Right ventricle myocardium superior (tissue), 1 donor: ENCODE data around the gene USP31. TPM values are rescaled to one million over a fixed set of nuclear protein-coding genes. Genes with fewer than 3 reads are reported as not detected.

Experiments
- ATAC-seq: fragments of 200-7000 bp; cut with Tn5 transposase; one replicate; pipeline ENCODE4 v1.9.1; 2020; ENCODE audit warnings: mild to moderate bottlenecking; ENCODE audit not compliant: poor library complexity
- DNase-seq: peaks from one replicate; pipeline ENCODE4 v3.0.0-alpha.2; 2020
- intact Hi-C: fragments of 100-400 bp; cut with DNase I; formaldehyde crosslinking; loops from one replicate; pipeline ENCODE4 v1.11.2; 2022
- total RNA-seq: library from RNA; stranded (reverse); fragmentation: NEBNext Ultra II Directional; extraction: Animal tissue kit (Norgen Biotek cat#: 25700); gene quantifications from one replicate; pipeline ENCODE4 v1.2.1, GENCODE V29; 2021
- donor health status: DM: no; HTN: yes; CAD: no; lungs with severe emphysema.

USP31 gene
- total RNA-seq, 1 donor from 2014 or later, result 25.7 TPM

DNA sequence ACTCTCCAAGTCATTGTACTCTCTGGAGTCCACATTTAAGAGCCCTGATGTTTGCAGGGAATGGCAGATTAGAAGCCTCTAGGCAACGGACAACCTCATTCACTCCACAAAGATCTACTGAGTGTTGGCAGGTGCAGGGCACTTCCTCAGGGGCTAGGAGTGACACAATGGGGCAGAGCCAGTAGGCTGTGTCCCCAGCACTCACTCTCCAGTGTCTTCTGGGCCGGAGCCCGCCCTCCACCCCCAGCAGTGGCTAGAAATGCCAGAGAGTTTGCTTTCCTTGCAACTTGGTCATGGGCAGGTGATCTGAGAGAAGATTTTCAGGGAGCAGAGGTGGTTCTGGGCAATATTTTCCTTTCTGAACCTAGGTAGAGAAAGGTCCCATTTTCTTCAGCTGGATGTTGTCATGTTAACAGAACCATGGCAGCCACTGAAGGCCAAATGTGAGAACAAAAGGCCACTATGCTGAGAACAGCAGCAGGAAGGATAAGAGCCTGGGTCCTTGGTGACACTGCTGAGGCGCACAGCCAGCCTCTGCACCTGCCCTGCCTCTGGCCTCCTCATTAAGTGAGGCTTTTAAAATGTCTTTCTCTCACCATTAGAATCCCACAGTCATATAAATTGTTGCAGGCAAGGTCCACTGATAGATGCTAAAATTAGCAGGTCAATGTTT, 96.2 kb downstream of the USP31 start:
- intact Hi-C loops, result no loop called here
- DNase-seq (no peak), ATAC-seq (no peak)

DNA sequence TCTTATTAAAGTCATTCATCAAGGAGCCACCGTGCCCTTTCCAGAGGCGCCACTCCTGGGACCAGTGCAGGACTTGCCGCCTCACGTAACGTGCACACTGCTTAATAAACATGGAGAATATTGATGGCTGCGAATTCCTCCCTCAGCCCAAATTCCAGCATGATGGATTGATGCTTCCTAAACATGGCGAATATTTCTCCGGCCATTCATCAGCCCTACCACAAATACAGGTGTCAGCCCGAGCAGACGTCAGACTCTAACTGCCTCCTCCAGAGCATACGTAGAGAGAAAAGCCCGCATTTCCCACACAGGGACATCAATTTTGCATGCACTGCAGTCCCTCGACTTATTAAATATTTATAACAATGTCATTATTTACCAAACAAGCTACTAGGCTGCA, 97.0 kb downstream of the USP31 start:
- ATAC-seq (no peak), DNase-seq (no peak)
- intact Hi-C loops, result no loop called here

DNA sequence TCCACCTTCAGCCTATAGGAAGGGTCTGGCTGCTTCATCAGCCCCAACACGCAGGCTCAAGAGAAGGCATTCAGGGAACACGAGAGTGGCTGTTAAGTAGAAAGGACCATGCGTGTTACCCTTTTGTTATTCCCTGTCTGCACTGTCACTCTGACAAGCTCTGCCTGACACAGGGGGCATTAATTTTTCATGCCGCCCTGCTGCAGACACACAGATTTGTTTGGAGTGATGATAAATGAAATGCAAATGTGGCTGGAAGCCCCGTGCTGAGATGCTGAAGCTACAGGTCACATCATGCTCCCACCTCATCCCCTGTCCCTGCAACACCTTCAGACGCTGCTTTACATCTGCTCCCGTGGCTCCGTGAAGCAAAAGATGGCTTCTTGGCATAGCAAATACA, 97.7 kb downstream of the USP31 start:
- ATAC-seq (no peak), DNase-seq (no peak)
- intact Hi-C loops, result no loop called here

GRCh38 chr16:23048164-23048563, 101.1 kb downstream of the USP31 start:
- ATAC-seq (no peak), DNase-seq (no peak)
- intact Hi-C loops, result no loop called here

DNA sequence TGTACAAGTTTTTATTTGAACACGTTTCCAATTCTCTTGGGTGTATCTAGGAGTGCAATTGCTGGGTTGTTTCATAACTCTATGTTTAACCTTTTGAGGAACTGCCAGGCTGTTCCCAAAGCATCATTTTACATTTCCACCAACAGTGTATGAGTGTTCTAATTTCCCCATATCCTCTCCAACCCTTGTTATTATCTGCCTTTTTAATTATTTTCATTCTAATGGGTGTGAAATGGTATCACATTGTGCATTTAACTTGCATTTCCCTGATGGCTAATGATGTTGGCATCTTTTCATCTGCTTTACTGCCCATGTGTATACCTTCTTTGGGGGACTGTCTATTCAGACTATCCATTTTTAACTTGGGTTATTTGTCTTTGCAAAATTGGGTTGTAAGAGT, 104.2 kb downstream of the USP31 start:
- ATAC-seq (no peak), DNase-seq (no peak)
- intact Hi-C loops, result no loop called here

GRCh38 chr16:23040246-23040645, 109.0 kb downstream of the USP31 start:
- DNase-seq, result no peak
- intact Hi-C loops, result no loop called here
- no peak for ATAC-seq

GRCh38 chr16:23039118-23039517, 110.1 kb downstream of the USP31 start:
- intact Hi-C loops, result no loop called here
- DNase-seq (no peak), ATAC-seq (no peak)

- DNase-seq (no peak), ATAC-seq (no peak)
- intact Hi-C loops, result no loop called here
These were observed 114.0 kb downstream of the USP31 start for GRCh38 chr16:23035240-23035639.

DNA sequence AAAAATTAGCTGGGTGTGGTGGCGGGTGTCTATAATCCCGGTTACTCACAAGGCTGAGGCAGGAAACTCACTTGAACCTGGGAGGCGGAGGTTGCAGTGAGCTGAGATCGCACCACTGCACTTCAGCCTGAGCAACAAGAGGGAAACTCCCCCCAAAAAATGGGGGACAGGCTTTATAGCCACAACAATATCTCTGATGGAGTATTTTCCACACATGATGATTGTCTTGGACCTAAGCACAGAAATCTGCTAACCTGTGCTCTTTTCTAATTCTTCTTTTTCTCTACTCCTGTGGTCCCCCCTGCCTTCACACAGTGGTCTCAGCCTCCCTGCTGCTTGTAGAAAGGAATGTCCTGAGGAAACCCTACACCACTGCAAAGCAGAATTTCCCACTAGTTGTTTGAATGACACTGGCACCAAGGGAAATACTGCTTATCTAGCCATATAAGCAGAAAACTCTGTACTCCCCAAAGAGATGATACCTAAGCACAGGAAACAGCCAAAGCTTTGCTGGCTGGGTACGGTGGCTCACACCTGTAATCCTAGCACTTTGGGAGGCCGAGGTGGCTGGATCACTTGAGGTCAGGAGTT, 117.6 kb downstream of the USP31 start:
- no peak for ATAC-seq
- no peak for DNase-seq
- intact Hi-C loops, result no loop called here

DNA sequence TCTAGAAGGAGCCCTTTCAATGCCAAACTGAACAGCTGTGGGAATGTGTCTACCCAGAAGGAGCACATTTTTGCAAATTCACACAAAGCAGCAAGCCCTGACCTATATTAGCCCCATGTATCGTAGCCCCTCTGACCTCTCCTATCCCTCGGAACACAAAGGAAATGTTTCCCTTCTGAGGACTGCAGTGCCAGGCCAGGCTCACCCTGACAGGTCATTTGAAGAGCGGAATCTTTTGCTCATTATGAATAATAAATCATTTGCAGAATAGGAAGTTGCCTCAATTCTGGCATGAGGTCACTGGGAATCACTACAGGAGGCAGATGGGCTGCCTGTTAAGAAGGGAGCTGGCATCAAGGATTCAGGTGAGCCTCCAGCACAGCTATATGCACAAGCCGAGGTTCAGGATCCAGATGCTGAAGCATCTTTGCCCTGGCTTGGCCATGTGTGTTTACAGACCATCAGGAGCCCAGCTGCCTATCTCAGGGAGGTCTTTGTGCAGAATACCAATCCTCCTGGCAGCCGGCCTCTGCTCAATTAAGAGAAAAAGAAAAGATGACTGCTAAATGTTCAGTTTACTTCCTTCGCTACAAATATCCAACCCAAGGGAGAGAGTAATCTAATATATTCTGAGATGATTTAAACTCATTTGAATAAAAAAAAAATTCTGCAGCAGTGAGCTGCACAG, 119.4 kb downstream of the USP31 start:
- intact Hi-C loops, result no loop called here
- DNase-seq (no peak), ATAC-seq (no peak)

DNA sequence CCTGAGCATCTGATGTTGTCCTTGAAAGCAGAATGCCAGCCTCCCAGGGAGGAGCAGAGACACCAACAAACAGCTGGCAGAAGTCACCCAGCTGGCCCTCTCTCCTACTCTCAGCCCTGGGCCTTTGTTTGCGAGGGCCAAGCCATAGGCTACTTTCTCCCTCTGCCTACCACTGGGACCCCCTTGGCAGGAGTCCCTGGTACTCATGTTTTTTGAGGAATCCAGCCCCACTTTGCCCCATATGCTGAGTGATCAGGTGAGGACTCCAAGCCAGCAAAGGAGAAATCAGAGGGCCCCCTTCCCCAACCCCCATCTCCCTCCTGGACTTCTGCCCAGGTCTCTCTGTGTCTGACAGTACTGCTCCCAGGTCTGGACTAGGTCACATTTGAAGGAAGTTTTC, 121.9 kb downstream of the USP31 start:
- intact Hi-C loops, result no loop called here
- ATAC-seq (no peak), DNase-seq (no peak)

GRCh38 chr16:23026784-23027362, 122.4 kb downstream of the USP31 start:
- ATAC-seq (no peak), DNase-seq (no peak)
- intact Hi-C loops, result no loop called here

DNA sequence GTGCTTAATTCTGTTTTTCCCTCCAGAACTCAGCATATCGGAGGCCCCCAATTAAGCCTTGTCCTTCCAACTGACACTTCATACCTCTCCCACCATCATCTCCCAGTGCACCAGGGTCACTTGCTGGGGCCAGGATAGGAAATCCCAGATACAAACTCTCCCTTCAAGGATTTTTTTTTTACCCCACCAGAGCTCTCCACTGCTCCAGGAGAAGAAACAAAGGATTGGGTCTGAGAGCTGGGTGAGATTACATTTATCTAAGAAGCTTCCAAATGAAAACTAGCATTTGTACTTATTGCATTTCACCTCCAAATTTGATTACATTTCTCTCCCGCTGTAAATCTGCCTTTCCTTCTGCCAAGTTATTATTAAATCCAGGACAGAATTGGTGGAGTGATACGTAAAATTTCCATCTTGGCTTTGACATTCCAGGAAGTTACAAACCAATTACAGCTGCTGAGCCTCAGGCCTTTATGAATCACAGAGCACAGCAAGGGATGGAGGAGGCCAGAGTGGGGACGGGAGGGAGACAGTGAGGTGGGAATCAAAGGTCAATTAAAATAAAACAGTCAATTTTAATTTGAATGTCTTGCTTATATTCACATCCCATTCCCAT, 123.5 kb downstream of the USP31 start:
- ATAC-seq (no peak), DNase-seq (no peak)
- intact Hi-C loops, result no loop called here

DNA sequence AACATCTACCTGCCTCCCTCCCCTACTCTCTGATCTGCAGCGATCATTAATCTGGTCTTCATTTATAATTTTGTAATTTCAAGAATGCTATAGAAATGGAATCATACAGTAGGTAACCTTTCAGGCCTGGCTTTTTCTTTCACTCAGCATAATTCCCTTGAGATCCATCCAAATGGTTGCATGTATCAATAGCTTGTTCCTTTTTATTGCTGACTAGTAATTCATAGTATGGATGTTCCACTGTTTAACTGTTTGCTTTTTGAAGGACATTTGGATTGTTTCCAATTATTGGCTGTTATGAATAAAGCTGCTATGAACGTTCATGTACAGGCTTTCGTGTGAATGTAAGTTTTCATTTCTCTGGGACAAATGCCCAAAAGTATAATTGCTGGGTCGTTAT, 125.2 kb downstream of the USP31 start:
- DNase-seq (no peak), ATAC-seq (no peak)
- intact Hi-C loops, result no loop called here

- DNase-seq, result no peak
- no peak for ATAC-seq
- intact Hi-C loops, result no loop called here
These were observed 129.2 kb downstream of the USP31 start for GRCh38 chr16:23020084-23020483.

- ATAC-seq, result no peak
- intact Hi-C loops, result no loop called here
- DNase-seq, result no peak
These were observed 132.9 kb downstream of the USP31 start for GRCh38 chr16:23016368-23016767.

- ATAC-seq, result no peak
- intact Hi-C loops, result no loop called here
- no peak for DNase-seq
These were observed 133.7 kb downstream of the USP31 start for GRCh38 chr16:23015580-23015979.

DNA sequence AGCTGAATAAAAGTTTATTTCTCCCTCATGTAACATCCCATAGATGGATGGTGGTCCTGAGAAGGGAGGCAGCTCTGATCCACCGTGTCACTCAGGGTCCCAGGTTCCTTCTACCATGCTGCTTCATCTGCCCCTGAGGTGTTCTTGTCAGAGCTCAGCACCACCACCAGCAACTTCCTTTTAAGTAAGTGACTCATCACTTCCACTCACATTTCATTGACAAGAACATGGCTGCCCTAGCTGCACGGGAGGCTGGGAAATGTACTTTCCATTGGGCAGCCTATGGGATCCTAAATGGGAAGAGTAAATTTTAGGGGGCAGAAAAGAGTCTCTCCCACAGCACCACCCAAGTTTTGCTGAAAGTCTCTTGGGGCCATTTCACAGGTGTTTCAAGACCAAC, 134.7 kb downstream of the USP31 start:
- ATAC-seq (no peak), DNase-seq (no peak)
- intact Hi-C loops, result no loop called here
